Peyer's patch (tissue), 4 donors: ENCODE results near the gene BPI.

Experiments
- POLR2A ChIP-seq, 2 donors: fragments of 450-650 bp; IDR thresholded peaks; one replicate each; pipeline ENCODE4 v1.5.1; 2017; ENCODE audit warnings: antibody characterized with exemption in 2 of 2, mild to moderate bottlenecking in 2 of 2, moderate library complexity in 2 of 2
- TF ChIP-seq, protein P1 (sequence below), 6 experiments: fragments of 450-650 bp in 4 of 6; fragments of 200-600 bp in 2 of 6; sonication (generic) in 1 of 6; IDR thresholded peaks; one replicate each; pipeline ENCODE4 v1.5.1; 2017 to 2019; ENCODE audit warnings: antibody characterized with exemption in 6 of 6, mild to moderate bottlenecking in 3 of 6, moderate library complexity in 1 of 6

DNA sequence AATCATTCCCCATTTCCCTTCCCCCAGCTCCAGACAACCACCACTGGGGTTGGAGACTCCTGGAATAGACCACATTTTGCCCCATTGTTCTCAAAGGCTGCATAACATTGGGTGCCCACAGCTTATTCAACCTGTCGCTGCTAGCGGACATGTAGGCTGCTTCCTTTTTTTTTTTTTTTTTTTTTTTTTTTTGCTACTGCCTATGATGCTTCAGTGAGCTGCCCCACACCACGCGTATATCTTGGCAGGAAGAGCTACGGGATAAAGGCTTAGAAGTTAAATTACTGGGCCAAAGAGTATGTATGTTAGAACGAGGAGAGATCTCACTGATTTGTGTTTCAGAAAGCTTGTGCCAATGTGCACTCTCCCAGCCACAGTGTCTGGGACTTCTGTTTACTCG, 49.4 kb downstream of the BPI start:
- TF ChIP-seq POLR2A (IDR thresholded peaks at IDR 0.05) = no peak
- TF ChIP-seq, protein P1, sequence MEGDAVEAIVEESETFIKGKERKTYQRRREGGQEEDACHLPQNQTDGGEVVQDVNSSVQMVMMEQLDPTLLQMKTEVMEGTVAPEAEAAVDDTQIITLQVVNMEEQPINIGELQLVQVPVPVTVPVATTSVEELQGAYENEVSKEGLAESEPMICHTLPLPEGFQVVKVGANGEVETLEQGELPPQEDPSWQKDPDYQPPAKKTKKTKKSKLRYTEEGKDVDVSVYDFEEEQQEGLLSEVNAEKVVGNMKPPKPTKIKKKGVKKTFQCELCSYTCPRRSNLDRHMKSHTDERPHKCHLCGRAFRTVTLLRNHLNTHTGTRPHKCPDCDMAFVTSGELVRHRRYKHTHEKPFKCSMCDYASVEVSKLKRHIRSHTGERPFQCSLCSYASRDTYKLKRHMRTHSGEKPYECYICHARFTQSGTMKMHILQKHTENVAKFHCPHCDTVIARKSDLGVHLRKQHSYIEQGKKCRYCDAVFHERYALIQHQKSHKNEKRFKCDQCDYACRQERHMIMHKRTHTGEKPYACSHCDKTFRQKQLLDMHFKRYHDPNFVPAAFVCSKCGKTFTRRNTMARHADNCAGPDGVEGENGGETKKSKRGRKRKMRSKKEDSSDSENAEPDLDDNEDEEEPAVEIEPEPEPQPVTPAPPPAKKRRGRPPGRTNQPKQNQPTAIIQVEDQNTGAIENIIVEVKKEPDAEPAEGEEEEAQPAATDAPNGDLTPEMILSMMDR (IDR thresholded peaks at IDR 0.05) = no peak
